HL-60 (cell line): Measurements from ENCODE around the gene ANKRD6.

Experiments used
- DNase-seq, 2 experiments: peaks; one replicate each; pipeline ENCODE4 v3.0.0-alpha.2; 2010 to 2020; ENCODE audit warnings: low read depth in 1 of 2, low spot score in 1 of 2
- H3K27ac ChIP-seq: fragments of 250-450 bp; sonication (Bioruptor Pico); replicated peaks from 2 replicates; pipeline ENCODE4 v1.5.1; 2020; ENCODE audit warnings: mild to moderate bottlenecking, moderate library complexity
- H3K27me3 ChIP-seq: fragments of 250-450 bp; sonication (Bioruptor Pico); 2 replicates; pipeline ENCODE4 v1.5.1; 2021; ENCODE audit warnings: mild to moderate bottlenecking, moderate library complexity; ENCODE audit not compliant: insufficient read depth, poor library complexity, severe bottlenecking
- H3K4me3 ChIP-seq: replicated peaks from 2 replicates; pipeline ENCODE4 v1.5.1; 2011; ENCODE audit warnings: mild to moderate bottlenecking, control low read depth, low read length; ENCODE audit not compliant: insufficient read depth
- GABPA ChIP-seq: IDR thresholded peaks from 2 replicates; pipeline ENCODE4 v1.6.1; 2012; ENCODE audit warnings: low read depth
- POLR2AphosphoS5 ChIP-seq: IDR thresholded peaks from 2 replicates; pipeline ENCODE4 v1.6.1; 2012; ENCODE audit warnings: low read depth
- SPI1 ChIP-seq: IDR thresholded peaks from 2 replicates; pipeline ENCODE4 v1.6.1; 2012; ENCODE audit warnings: low read depth, mild to moderate bottlenecking, borderline replicate concordance
- TF ChIP-seq, protein P1 (sequence below): IDR thresholded peaks from 2 replicates; pipeline ENCODE4 v1.6.1; 2012; ENCODE audit warnings: low read depth; ENCODE audit not compliant: insufficient replicate concordance
- TF ChIP-seq, protein P2 (sequence below): IDR thresholded peaks from one replicate; pipeline ENCODE4 v1.5.1; 2011; ENCODE audit warnings: low read length, control low read depth, inconsistent platforms; ENCODE audit not compliant: insufficient read depth

Gene ANKRD6

DNA sequence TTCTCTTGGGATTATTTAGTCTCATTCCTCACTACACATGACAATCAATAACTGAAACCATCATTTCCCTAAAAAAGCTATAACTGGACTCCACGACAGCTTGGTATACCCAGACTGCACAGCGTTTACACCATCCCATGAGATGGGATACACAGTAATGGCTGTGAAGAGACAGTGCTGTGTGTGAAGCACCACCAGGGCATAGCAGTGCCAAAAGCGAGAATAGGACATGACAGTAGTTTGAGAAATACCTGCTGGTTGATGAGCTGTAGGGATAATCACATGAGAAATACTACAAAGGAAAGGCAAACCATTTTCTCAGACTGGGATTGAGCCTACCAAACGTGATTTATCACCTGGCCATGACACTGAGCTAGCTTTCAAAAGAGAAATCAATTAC is 228.0 kb downstream of the ANKRD6 start:
- H3K27me3 ChIP-seq: no peaks in the 10 kb centered on the region
- TF ChIP-seq GABPA (no peak), POLR2AphosphoS5 (no peak), SPI1 (no peak)
- TF ChIP-seq, protein P1, sequence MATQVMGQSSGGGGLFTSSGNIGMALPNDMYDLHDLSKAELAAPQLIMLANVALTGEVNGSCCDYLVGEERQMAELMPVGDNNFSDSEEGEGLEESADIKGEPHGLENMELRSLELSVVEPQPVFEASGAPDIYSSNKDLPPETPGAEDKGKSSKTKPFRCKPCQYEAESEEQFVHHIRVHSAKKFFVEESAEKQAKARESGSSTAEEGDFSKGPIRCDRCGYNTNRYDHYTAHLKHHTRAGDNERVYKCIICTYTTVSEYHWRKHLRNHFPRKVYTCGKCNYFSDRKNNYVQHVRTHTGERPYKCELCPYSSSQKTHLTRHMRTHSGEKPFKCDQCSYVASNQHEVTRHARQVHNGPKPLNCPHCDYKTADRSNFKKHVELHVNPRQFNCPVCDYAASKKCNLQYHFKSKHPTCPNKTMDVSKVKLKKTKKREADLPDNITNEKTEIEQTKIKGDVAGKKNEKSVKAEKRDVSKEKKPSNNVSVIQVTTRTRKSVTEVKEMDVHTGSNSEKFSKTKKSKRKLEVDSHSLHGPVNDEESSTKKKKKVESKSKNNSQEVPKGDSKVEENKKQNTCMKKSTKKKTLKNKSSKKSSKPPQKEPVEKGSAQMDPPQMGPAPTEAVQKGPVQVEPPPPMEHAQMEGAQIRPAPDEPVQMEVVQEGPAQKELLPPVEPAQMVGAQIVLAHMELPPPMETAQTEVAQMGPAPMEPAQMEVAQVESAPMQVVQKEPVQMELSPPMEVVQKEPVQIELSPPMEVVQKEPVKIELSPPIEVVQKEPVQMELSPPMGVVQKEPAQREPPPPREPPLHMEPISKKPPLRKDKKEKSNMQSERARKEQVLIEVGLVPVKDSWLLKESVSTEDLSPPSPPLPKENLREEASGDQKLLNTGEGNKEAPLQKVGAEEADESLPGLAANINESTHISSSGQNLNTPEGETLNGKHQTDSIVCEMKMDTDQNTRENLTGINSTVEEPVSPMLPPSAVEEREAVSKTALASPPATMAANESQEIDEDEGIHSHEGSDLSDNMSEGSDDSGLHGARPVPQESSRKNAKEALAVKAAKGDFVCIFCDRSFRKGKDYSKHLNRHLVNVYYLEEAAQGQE: no peak
- TF ChIP-seq, protein P2, sequence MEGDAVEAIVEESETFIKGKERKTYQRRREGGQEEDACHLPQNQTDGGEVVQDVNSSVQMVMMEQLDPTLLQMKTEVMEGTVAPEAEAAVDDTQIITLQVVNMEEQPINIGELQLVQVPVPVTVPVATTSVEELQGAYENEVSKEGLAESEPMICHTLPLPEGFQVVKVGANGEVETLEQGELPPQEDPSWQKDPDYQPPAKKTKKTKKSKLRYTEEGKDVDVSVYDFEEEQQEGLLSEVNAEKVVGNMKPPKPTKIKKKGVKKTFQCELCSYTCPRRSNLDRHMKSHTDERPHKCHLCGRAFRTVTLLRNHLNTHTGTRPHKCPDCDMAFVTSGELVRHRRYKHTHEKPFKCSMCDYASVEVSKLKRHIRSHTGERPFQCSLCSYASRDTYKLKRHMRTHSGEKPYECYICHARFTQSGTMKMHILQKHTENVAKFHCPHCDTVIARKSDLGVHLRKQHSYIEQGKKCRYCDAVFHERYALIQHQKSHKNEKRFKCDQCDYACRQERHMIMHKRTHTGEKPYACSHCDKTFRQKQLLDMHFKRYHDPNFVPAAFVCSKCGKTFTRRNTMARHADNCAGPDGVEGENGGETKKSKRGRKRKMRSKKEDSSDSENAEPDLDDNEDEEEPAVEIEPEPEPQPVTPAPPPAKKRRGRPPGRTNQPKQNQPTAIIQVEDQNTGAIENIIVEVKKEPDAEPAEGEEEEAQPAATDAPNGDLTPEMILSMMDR: no peak
- H3K27ac ChIP-seq: no peak overlapping the region
- no peak for DNase-seq
- H3K4me3 ChIP-seq: no peak overlapping the region

DNA sequence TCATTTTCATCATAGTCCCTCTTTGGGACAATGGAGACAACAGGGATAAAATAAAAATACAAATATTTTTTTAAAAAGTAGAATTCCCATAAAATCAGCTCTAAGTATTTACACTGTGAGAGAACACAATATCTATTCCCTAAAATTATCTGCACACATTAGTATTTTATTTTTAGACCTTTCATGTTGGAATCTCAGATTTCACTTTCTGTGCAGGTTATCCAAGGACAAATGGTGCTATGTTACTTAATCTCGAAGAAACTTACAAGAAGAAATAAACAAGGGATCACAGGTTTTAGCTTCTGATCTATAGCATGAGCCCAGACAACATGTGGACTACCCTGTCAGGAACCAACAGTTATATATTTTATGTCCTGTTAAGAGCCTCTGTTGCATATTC is 228.6 kb downstream of the ANKRD6 start:
- Histone ChIP-seq H3K4me3 (no peak overlapping the region), H3K27ac (no peak overlapping the region), H3K27me3 (no peaks in the 10 kb centered on the region)
- no peak for DNase-seq
- TF ChIP-seq, protein P2: no peak

GRCh38 chr6:89662659-89663223 is 229.8 kb downstream of the ANKRD6 start:
- Histone ChIP-seq H3K4me3 (no peak overlapping the region), H3K27me3 (no peaks in the 10 kb centered on the region), H3K27ac (no peak overlapping the region)
- DNase-seq: no peak
- TF ChIP-seq, protein P1: no peak
- TF ChIP-seq SPI1 (no peak), GABPA (no peak), POLR2AphosphoS5 (no peak)
- TF ChIP-seq, protein P2: no peak

DNA sequence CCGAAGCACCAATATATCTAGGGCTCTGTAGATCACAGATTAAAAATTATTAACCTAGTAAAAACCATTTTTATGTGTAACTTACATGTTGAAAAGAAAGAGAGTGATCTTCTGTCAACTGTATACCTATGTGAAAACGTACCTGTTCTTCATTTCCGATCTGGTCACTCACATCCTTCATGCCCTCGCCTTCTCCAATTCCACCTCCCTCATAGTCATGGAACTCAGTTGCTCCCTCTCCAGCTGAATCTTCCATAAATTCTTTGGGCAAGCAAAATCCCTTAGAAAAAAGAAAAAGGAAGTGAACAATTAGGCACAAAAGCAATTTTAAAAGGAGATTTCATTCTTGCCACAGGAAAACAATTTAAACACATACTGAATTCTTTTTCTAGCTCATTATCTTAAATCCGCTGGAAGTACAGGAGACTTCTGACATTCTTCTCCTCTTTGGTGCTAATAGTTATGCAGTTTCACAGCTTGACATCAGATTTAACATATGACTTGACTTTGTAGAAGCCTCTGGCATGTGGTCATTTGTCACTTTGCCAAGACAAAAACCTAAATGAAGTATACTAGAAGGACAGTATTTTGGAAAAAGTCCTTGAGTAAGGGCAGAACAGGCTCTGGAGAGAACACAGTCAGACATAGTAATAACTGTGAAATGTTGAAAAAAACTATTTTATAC is 235.1 kb downstream of the ANKRD6 start:
- H3K27ac ChIP-seq: no peak overlapping the region
- TF ChIP-seq GABPA (no peak), SPI1 (no peak), POLR2AphosphoS5 (no peak)
- TF ChIP-seq, protein P2: no peak
- TF ChIP-seq, protein P1: no peak
- DNase-seq: no peak

More for the DNA sequence above, 235.1 kb downstream of the ANKRD6 start:
- Histone ChIP-seq H3K4me3 (no peak overlapping the region), H3K27me3 (no peaks in the 10 kb centered on the region)
